OCI-LY3 (cell line): ENCODE results near the gene PCNX2.

Experiments used
- H2AFZ ChIP-seq: fragments of 200-600, 300-600 bp; shearing (Covaris generic); 2 replicates; pipeline ENCODE4 v1.6.0; 2014; ENCODE audit warnings: antibody characterized with exemption, low read depth, low read length
- H3K27ac ChIP-seq: fragments of 200-600, 300-600 bp; sonication (generic); 2 replicates; pipeline ENCODE4 v1.5.1; 2014; ENCODE audit warnings: mild to moderate bottlenecking, low read length, moderate library complexity, mixed read lengths
- H3K27me3 ChIP-seq: fragments of 200-600, 300-600 bp; sonication (generic); 2 replicates; pipeline ENCODE4 v1.6.1; 2014; ENCODE audit warnings: low read depth, low read length, mixed read lengths
- H3K36me3 ChIP-seq: fragments of 200-600, 300-600 bp; sonication (generic); replicated peaks from 2 replicates; pipeline ENCODE3; 2014; ENCODE audit warnings: low read depth, low read length, mixed read lengths
- H3K4me1 ChIP-seq: fragments of 300-600, 200-600 bp; sonication (generic); 2 replicates; pipeline ENCODE4 v1.6.1; 2014; ENCODE audit warnings: low read length, mixed read lengths
- H3K4me2 ChIP-seq: fragments of 200-600, 300-600 bp; sonication (generic); 2 replicates; pipeline ENCODE4 v1.6.1; 2014; ENCODE audit warnings: low read length, mixed read lengths
- H3K4me3 ChIP-seq: fragments of 300-600, 200-600 bp; sonication (generic); 2 replicates; pipeline ENCODE4 v1.5.1; 2014; ENCODE audit warnings: antibody characterized with exemption, mild to moderate bottlenecking, low read length, moderate library complexity
- H3K79me2 ChIP-seq: fragments of 300-600, 200-600 bp; shearing (Covaris generic); 2 replicates; pipeline ENCODE4 v1.6.1; 2014; ENCODE audit warnings: mild to moderate bottlenecking, low read length, mixed read lengths
- H3K9ac ChIP-seq: fragments of 300-600, 200-600 bp; shearing (Covaris generic); 2 replicates; pipeline ENCODE4 v1.6.0; 2014; ENCODE audit warnings: mild to moderate bottlenecking, low read length, moderate library complexity
- H3K9me3 ChIP-seq: fragments of 200-600, 300-600 bp; shearing (Covaris generic); 2 replicates; pipeline ENCODE4 v1.6.1; 2014; ENCODE audit warnings: low read length, mixed read lengths; ENCODE audit not compliant: insufficient read depth
- H4K20me1 ChIP-seq: fragments of 200-600, 300-600 bp; sonication (generic); 2 replicates; pipeline ENCODE4 v1.6.1; 2016; ENCODE audit warnings: low read length, mixed read lengths; ENCODE audit not compliant: insufficient read depth
- EZH2phosphoT487 ChIP-seq: fragments of 200-600 bp; shearing (Covaris generic); IDR thresholded peaks from 2 replicates; pipeline ENCODE4 v1.6.1; 2018; ENCODE audit warnings: antibody characterized with exemption, mixed run types, low read depth
- TF ChIP-seq, protein P1 (sequence below): fragments of 200-600, 300-600 bp; sonication (generic); IDR thresholded peaks from 2 replicates; pipeline ENCODE4 v1.5.1; 2014; ENCODE audit warnings: antibody characterized with exemption, low read length, low read depth

Gene PCNX2

DNA sequence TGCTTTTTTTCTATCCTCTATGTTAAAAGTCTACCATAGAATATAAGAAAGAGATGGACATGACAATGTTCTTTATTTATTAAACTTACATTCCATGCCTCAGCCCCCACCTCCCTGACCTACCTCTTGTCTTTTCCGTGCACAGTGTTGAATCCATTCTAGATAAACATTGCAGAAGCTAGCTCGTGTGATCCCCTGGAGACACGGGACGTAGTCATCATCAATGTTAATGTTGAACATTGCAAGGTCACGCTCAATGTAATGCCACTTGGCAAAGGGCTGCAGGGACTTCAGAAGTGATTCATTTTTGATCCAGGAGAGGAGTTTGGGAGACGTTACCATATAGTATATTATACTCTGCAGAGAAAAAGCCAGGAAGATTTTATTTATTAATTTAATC is 278.7 kb downstream of the PCNX2 start:
- Histone ChIP-seq H3K27ac (no peak overlapping the region), H4K20me1 (no peaks in the 10 kb centered on the region), H3K9me3 (no peaks in the 10 kb centered on the region), H3K27me3 (no peaks in the 10 kb centered on the region), H3K4me2 (no peak overlapping the region), H3K9ac (no peak overlapping the region), H3K4me3 (no peak overlapping the region), H3K79me2 (no peaks in the 10 kb centered on the region), H2AFZ (no peak overlapping the region), H3K4me1 (no peaks in the 10 kb centered on the region), H3K36me3 (no peaks in the 10 kb centered on the region)
- TF ChIP-seq, protein P1, sequence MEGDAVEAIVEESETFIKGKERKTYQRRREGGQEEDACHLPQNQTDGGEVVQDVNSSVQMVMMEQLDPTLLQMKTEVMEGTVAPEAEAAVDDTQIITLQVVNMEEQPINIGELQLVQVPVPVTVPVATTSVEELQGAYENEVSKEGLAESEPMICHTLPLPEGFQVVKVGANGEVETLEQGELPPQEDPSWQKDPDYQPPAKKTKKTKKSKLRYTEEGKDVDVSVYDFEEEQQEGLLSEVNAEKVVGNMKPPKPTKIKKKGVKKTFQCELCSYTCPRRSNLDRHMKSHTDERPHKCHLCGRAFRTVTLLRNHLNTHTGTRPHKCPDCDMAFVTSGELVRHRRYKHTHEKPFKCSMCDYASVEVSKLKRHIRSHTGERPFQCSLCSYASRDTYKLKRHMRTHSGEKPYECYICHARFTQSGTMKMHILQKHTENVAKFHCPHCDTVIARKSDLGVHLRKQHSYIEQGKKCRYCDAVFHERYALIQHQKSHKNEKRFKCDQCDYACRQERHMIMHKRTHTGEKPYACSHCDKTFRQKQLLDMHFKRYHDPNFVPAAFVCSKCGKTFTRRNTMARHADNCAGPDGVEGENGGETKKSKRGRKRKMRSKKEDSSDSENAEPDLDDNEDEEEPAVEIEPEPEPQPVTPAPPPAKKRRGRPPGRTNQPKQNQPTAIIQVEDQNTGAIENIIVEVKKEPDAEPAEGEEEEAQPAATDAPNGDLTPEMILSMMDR, result no peak
- no peak for TF ChIP-seq EZH2phosphoT487

DNA sequence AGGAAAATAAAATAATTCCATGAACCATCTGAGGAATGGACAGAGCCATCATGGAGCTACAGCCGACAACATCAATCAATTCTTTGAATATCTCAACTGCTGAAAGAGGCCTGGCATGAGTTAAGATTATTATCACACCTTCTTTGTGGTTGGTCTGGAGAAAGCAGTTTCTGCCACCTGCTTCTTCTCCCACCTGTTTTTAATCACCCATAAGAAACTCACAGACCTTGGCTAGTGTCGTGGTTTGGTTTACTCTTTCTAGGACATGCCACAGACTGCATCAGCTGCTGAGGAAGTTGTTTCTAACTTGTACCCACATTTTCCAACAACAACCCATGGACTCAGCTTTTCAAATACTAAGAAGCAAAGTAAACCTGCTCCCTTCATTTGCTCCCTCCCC is 279.6 kb downstream of the PCNX2 start:
- Histone ChIP-seq H3K4me1 (no peaks in the 10 kb centered on the region), H3K36me3 (no peaks in the 10 kb centered on the region), H3K79me2 (no peaks in the 10 kb centered on the region), H3K9ac (no peak overlapping the region), H3K4me2 (no peak overlapping the region), H3K9me3 (no peaks in the 10 kb centered on the region), H4K20me1 (no peaks in the 10 kb centered on the region), H3K27me3 (no peaks in the 10 kb centered on the region), H3K4me3 (no peak overlapping the region), H2AFZ (no peak overlapping the region), H3K27ac (no peak overlapping the region)
- TF ChIP-seq EZH2phosphoT487, result no peak
- TF ChIP-seq, protein P1, result no peak

DNA sequence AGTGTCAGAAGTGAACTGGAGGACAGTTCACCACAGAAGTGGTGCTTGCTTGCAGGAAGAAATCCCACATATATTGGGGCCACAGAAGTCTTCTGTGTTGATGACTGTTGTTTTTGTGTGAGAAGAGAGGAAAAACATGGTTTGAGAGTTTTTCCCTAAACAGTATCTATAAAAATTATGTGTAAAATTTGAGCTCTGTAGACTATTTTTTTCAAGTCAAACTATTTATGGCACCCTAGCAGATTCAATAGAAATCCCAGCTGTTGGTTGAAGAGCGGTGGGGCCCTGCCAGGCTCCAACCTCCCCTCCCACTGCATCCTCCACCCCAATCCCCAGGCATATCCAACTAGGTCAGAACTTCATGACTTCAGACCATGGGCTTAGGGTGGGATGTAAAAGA is 283.5 kb downstream of the PCNX2 start:
- H3K27ac ChIP-seq, result no peak overlapping the region
- no peaks in the 10 kb centered on the region for H4K20me1 ChIP-seq
- no peak overlapping the region for H2AFZ ChIP-seq
- no peaks in the 10 kb centered on the region for H3K36me3 ChIP-seq
- no peak overlapping the region for H3K9ac ChIP-seq
- no peaks in the 10 kb centered on the region for H3K79me2 ChIP-seq
- H3K4me1 ChIP-seq, result no peaks in the 10 kb centered on the region
- H3K9me3 ChIP-seq, result no peaks in the 10 kb centered on the region
- no peak overlapping the region for H3K4me3 ChIP-seq
- H3K27me3 ChIP-seq, result no peaks in the 10 kb centered on the region
- H3K4me2 ChIP-seq, result no peak overlapping the region
- TF ChIP-seq EZH2phosphoT487, result no peak
- TF ChIP-seq, protein P1, result no peak

DNA sequence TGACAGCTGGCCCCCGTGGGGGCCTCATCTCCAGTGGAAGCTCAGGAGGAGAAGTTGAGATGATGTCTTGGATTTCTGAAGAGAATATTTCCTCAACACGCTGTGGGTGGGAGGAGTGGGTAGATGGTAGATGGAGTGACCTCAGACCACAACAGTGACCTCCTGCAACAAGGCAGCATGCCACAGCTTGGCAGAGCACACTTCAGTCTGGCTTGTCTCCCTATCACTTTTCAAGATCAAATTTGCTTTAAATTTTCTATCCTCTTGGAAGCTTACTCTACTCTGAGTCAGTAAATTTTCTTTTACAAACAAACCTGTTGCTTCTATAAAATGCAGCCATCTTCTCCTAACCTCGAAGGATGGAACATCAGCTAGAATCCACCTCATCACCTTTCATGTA is 285.4 kb downstream of the PCNX2 start:
- H3K79me2 ChIP-seq, result no peaks in the 10 kb centered on the region
- H3K27me3 ChIP-seq, result no peaks in the 10 kb centered on the region
- H3K4me1 ChIP-seq, result no peaks in the 10 kb centered on the region
- H3K27ac ChIP-seq, result no peak overlapping the region
- TF ChIP-seq, protein P1, result no peak
- TF ChIP-seq EZH2phosphoT487, result no peak
- H2AFZ ChIP-seq, result no peak overlapping the region
- H3K4me2 ChIP-seq, result no peak overlapping the region
- no peak overlapping the region for H3K4me3 ChIP-seq
- H3K9ac ChIP-seq, result no peak overlapping the region
- no peaks in the 10 kb centered on the region for H4K20me1 ChIP-seq
- no peaks in the 10 kb centered on the region for H3K36me3 ChIP-seq
- H3K9me3 ChIP-seq, result no peaks in the 10 kb centered on the region
